Epithelial cell of proximal tubule (primary cell): ENCODE measurements around the gene FSHB. TPM values are rescaled to one million over a fixed set of nuclear protein-coding genes. Genes with fewer than 3 reads are reported as not detected.

ENCODE experiments used
- DNase-seq: peaks from one replicate; pipeline ENCODE4 v3.0.0-alpha.2; 2011; ENCODE audit warnings: low read depth
- H3K4me3 ChIP-seq: 2 replicates; pipeline ENCODE4 v1.5.1; 2011; ENCODE audit warnings: low read depth, mild to moderate bottlenecking, low read length
- total RNA-seq: library from RNA; depleted of rRNA; stranded (reverse); fragments of >200 nt; gene quantifications from 2 replicates; pipeline ENCODE4 v1.2.3, GENCODE V29; 2015
- TF ChIP-seq, protein P1 (sequence below): conservative IDR thresholded peaks from 2 replicates; pipeline ENCODE4 v1.5.1; 2012; ENCODE audit warnings: low read depth, mild to moderate bottlenecking, low read length

Gene FSHB
- total RNA-seq, 1 donor from 2014 or later, result not detected

DNA sequence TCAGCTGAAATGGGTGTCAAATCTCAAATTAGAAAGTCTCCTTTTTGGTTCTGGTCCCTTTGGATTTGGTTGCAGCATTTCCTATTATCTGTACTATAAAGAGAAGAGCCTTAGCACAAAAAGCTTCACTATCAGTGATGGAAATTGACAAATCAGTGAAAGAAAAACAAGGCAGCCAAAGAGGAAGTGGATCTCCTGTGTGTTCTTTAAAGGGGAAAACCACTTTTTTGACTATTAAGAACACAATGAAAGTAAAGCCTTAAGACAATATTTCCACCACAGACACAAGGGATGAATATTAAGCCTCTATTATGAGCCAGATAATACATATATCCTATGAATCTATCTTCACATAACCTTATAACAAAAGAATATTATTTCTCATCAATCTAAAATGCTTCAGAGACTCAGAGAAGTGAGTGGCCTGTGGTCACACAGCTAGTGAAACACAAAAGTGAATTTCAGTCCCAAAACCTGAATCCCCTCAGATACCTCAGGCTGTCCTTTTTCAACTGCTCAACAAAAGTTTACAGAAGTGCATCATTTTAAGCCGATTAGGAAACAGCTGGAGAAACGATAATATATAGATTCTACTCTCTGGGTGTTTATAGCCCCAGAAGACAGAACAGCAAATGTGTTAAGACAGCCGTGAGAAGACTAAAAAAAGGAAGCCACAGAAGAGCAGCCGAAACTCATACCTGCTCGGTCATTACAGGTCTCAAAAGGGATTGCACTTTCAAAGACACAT lies 24.4 kb upstream of the FSHB start:
- TF ChIP-seq, protein P1, sequence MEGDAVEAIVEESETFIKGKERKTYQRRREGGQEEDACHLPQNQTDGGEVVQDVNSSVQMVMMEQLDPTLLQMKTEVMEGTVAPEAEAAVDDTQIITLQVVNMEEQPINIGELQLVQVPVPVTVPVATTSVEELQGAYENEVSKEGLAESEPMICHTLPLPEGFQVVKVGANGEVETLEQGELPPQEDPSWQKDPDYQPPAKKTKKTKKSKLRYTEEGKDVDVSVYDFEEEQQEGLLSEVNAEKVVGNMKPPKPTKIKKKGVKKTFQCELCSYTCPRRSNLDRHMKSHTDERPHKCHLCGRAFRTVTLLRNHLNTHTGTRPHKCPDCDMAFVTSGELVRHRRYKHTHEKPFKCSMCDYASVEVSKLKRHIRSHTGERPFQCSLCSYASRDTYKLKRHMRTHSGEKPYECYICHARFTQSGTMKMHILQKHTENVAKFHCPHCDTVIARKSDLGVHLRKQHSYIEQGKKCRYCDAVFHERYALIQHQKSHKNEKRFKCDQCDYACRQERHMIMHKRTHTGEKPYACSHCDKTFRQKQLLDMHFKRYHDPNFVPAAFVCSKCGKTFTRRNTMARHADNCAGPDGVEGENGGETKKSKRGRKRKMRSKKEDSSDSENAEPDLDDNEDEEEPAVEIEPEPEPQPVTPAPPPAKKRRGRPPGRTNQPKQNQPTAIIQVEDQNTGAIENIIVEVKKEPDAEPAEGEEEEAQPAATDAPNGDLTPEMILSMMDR, result no peak
- H3K4me3 ChIP-seq, result no peak overlapping the region
- no peak for DNase-seq

- H3K4me3 ChIP-seq, result no peak overlapping the region
- no peak for DNase-seq
These were observed 20.5 kb upstream of the FSHB start for GRCh38 chr11:30210357-30210756.

DNA sequence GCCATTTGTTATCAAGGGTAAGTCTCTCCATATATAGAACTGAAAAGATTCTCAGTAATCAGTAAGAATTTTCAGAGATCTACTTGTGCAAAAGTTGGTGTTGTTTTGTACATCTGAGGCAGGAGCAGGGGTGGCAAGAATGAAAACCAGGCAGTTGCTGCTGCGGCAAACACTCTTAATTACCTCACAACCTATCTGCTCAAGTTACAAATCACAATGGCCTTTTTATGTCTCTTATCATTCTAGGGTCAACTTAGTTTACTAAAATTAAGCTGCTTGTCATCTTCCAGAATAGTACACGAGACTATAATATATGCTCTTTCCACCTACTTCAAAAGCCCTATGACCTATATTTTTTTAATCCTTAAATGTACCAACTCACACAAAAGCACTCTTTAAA lies 14.3 kb upstream of the FSHB start:
- DNase-seq, result no peak
- TF ChIP-seq, protein P1, result no peak
- H3K4me3 ChIP-seq, result no peak overlapping the region

More at GRCh38 chr11:30210357-30210756, 20.5 kb upstream of the FSHB start:
- TF ChIP-seq, protein P1, result no peak

GRCh38 chr11:30218278-30218677 lies 12.5 kb upstream of the FSHB start:
- H3K4me3 ChIP-seq, result no peak overlapping the region

DNA sequence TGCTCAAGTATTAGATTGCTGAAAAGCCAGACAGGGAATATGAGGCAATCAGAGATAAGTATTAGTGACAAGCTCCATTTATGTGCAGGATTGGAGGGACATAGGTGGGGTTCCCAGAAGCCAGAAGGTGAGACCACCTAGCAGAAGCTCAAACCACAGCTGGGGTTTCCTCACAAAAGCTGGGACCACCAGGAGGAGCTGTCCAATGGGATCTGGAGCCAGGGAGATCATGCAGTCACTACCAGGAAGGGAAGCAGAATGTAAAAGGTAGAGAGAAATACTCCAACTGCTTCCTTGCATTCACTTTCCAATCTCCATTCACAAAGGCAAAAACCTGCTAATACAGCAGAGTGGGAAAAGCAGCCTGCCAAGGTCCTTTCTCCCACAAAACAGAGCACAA lies 5.2 kb upstream of the FSHB start:
- no peak overlapping the region for H3K4me3 ChIP-seq
- TF ChIP-seq, protein P1, result no peak
- DNase-seq, result no peak

More at GRCh38 chr11:30218278-30218677, 12.5 kb upstream of the FSHB start:
- DNase-seq, result no peak
- TF ChIP-seq, protein P1, result no peak

DNA sequence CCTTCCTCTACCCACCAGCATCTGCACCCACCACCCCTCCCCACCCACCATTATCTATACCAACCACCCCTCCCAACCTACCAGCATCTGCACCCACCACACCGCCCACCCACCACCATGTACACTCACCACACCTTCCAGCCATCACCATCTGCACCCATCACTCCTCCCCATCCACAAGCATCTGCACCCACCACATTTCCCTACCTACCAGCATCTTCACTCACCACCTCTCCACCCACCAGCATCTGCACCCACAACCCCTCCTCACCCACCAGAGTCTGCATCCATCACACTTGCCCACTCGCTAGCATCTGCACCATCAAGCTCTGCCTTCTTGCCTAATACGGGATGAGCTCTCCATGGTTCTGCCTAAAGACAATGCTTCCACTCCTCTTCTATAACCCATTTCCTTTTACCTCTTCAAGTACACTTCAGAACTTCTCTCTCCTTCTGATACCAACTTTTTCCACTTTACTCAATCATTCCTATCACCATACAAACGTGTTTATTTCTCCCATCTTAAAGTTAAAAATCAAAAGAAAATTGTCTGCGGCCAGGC lies 2.4 kb upstream of the FSHB start:
- no peak overlapping the region for H3K4me3 ChIP-seq
- TF ChIP-seq, protein P1, result no peak

GRCh38 chr11:30239025-30239424 lies 8.2 kb downstream of the FSHB start:
- no peak for DNase-seq
- TF ChIP-seq, protein P1, result no peak

More for the DNA sequence above, 2.4 kb upstream of the FSHB start:
- no peak for DNase-seq

More at GRCh38 chr11:30239025-30239424, 8.2 kb downstream of the FSHB start:
- no peak overlapping the region for H3K4me3 ChIP-seq
